Measurements from ENCODE around the gene CCDC186. TPM values are rescaled to one million over a fixed set of nuclear protein-coding genes. Genes with fewer than 3 reads are reported as not detected.
A peak's percentile ranks its signal among the peaks of the same experiment; 100 is the strongest.

Gene CCDC186
- 9.6 TPM for polyA plus RNA-seq (2013, experiment 1 of 2; ENCODE audit: insufficient read length)
- polyA plus RNA-seq (2013, experiment 2 of 2; ENCODE audit: insufficient read length) = 12.4 TPM

DNA sequence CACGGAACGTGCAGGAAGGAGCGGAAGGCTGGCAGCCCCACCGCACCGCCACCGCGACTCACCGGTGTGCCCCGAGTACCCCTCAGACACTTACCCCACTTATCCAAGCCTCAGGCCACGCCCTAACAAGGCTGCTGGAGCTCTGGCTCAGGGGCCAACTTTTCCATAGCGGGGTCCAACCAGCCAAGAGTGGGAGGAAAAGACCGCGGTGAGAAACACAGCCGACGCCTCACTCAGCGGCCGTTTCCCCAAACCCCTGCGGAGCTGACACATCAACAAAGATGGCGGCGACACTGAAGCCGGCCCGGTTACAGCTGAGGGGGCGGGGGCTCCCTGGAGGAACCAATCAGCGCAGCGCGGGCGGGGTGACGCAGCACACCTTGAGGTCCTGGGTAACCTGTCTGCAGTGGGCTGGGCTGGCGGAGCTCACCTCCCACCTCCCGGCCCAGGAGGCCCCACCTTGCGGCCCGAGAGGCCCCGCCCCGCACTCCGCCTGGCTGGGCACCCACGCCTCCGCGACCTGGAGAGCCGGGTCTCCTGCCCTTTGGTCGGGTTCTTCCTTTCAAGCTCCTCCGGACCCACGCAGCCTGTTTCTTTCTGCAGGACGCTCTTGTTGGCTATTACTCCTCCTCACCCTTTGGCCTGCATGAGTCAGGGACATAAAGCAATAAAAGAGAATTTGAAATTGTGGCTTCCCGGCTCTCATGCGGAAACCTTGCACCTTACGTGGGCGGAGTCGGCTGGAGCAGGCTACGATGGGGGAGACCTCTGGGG is at the start of gene CCDC186:
Gene CCDC186, minus strand, starts transcription at position 283 of the 774 bp plus-strand sequence. CDS start 10,935 bp downstream, outside the sequence.
- DNase-seq = peak; percentile 79

GRCh38 chr10:114223066-114223465 is 49.1 kb upstream of the CCDC186 start:
- DNase-seq = no peak

GRCh38 chr10:114221235-114221634 is 47.2 kb upstream of the CCDC186 start:
- DNase-seq = no peak

DNA sequence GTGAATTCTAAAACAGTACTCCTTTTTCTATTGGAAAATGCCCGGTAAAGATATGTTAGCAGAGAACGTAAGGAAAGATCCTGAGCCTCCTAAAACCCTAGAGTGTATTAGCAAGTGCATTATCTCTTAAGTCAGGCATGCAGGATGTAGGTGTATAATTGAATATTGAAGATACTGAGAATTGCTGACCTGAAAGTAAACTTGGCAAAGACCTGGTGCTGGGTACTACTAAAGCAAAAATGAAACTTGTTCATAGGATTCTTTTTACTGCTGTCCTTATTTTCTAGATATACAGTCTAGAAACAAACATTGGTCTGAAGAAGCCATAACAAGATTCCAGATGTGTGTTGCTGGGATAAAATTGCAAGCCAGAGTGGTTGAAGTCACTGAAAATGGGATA is 46.3 kb upstream of the CCDC186 start:
- no peak for DNase-seq

DNA sequence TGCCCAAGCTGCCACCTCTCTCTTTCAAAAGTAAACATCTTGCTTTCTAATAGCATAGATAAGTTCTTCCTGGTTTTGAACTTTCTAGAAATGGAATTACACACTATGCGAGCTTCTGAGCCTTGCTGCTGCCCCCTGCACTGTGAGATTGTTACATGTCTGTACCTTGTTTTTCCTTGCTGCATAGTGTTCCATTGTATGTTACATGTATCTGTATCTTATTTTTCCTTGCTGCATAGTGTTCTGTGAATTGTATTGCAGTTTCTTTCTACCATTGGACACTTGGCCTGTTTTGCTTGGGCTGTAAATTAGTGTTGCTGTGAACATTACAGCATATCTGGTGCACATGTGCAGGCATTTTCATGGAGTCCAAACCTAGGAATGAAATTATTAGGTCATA is 41.0 kb upstream of the CCDC186 start:
- no peak for DNase-seq

DNA sequence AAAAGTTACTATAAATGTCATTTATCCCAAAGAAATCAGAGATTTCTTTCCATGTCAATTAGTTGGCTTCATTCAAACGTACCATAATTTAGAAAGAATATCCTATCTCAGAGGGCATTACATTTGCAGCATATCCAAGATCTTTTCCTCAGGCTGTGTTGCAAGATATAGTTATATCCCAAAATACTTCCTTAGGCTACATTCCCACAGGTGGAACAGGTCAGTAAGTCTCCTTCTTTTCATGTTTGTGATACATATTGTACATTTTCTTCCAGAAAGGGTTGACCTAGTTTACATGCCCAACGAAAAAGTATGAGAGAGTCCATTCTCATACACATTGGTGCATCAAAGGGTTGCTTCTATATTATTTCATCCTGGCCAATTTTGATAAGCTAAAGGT is 38.1 kb upstream of the CCDC186 start:
- DNase-seq = no peak

- DNase-seq = no peak
Observed at GRCh38 chr10:114208351-114208750, 34.3 kb upstream of the CCDC186 start.

DNA sequence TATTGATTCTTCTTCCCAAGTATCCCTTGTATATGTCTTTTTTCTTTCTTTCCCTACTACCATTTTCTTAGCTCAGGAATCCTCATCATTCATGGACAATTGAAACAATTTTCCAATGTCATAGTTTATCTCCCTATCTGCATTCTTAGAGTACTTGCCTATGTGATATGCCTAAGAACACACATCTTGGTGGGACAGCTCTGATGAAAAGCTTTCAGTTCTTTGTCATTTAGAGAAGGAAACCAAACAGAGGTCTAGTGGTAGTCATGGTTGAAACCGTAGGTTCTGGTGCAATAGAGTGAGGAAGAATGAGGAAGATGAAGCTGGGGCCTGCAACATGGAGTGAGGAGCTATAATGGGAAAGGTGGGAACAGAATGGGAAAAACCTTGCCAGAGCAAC is 33.3 kb upstream of the CCDC186 start:
- no peak for DNase-seq

GRCh38 chr10:114206902-114207301 is 32.9 kb upstream of the CCDC186 start:
- no peak for DNase-seq

- no peak for DNase-seq
Observed at GRCh38 chr10:114202812-114203211, 28.8 kb upstream of the CCDC186 start.

DNA sequence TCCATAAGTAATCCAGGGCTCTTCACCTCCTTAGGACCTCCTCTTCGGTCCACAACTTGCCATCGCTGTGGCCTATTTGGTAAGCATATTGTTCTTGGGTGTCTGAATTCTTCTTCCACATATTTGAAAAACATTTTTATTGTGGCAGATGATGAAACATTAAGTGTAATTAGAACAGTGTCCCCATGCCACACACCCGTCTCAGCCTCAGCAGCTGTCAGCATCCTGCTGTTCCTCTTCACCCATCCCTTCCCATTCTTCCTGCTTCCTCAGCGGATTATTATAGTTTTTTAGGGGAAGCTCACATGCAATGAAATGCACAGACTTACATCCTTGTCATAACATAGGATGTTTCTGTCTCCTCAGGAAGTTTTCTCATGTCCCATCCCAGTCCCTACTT is 25.2 kb upstream of the CCDC186 start:
- DNase-seq = no peak

- DNase-seq = no peak
Observed at GRCh38 chr10:114195079-114195478, 21.1 kb upstream of the CCDC186 start.

- DNase-seq = no peak
Observed at GRCh38 chr10:114189700-114190099, 15.7 kb upstream of the CCDC186 start.

DNA sequence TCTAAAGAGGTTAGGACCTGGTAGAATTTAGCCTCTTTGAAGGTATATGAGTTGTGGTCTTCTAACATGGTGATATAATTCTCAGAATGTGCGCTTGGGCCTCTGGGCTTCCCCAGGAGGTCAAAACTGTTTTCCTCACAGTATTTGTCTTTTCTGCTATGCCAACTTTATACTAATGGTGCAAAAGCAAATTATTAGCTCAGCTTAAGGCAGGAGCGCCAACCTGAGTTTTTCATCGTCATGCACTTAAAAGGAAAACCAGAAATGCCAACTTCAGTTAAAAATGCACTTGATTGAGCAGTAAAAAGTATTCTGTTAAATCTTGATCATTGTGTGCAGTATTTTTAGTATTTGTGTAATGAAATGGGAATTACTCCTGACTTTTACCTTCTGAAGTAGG is 14.9 kb upstream of the CCDC186 start:
- DNase-seq = no peak

GRCh38 chr10:114188001-114188400 is 14.0 kb upstream of the CCDC186 start:
- no peak for DNase-seq

DNA sequence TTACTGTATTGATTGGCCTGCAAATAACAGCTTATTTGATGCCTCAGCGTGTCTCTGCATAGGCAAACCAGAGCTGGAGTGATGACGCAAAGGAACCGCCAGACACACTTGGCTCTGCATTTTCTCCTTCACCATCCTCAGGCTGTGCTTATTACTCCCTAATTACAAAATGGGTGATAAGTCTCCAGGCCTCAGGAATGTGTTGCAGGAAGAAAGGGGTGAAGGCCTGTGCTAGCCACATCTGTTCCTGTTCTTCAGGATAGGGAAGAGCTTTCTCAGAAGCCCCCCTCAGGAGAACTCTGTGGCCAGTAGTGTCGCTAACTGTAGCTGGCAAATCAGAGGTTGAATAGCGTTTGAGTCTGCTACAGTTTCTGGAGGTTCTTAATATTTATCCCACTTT is 10.3 kb upstream of the CCDC186 start:
- DNase-seq = no peak

GRCh38 chr10:114183563-114183962 is 9.6 kb upstream of the CCDC186 start:
- no peak for DNase-seq

DNA sequence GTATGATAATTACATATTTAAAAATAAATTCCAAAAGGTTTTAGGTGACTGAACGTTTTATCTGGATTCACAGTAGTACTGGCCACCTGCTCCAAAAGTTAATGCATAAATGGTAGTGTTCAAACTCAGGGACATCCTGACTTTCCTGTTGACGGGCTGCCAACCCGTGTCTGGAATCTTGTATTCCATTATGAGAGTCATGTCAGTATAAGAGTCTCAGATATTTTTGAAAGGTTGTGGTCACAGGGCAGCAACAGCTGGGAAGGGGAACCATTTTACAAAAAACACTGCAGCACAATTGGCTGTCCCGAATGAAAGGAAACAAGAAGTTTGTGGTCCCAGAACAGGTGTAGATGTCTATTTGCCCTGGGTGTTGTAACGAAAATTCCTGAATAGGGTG is 8.0 kb upstream of the CCDC186 start:
- DNase-seq = no peak

DNA sequence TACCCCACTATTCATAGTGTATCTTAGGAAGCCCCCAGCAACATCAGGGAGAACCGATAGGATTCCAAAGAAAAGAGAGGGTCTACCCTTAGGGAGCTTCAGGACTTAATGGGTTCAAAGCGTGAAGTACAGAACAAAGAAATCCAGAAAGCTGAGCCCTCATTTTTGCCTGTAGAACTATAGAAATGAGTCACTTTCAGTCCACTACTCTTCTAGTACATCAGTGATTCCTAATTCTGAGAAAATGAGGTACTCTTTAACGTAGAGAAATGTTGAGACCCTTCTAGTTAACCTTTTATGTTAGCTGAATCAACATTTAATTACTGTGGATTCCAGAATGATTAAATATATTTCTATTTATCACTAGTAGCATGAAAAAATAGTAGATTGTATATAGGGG is 6.9 kb upstream of the CCDC186 start:
- no peak for DNase-seq

DNA sequence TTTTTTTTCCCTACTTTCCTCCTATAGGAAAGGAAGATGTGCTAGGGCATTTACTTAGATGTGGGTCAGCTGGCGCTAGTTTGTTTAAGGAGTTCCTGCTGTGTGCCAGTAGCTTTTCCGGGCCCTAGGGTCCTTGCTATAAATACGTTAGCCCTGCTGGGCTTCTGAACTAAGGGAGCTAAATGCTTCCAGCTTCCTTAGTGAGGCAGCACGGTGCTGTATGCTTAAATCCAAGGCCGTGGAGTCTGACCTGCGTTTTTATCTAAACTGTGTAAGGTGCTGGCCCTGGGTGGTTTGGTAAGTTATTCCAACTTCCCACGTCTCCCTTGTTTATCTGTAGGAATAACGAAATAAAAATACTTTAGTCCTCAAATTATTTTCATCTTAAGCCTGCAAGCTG is 5.7 kb upstream of the CCDC186 start:
- DNase-seq = no peak

GRCh38 chr10:114179148-114179547 is 5.1 kb upstream of the CCDC186 start, which contains the start of gene TDRD1:
Gene TDRD1, plus strand, starts transcription at chr10:114179353. Its CDS starts 8,479 bp downstream, at chr10:114187832.
- no peak for DNase-seq

GRCh38 chr10:114176511-114176910 is 2.5 kb upstream of the CCDC186 start:
- DNase-seq = no peak

DNA sequence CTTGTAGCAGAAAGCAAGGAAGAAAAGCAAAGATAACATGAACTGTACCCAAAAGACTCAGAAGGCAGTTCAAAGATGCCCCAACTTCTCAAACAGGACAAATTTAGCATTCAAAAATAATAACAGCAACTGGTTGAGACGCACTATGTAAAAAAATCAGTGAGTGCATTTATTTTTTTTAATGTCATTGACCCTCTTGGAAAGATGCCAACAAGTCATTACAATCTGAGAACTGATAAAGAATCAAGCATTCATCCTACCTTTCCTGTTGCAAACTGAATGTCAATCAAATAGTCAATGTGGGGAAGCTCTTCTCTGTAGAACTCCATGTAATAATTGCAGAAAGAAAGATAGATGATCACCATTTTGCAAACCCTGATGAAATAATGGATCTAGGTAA is 1.7 kb upstream of the CCDC186 start:
- no peak for DNase-seq

- no peak for DNase-seq
Observed at GRCh38 chr10:114174695-114175188, 739 bp upstream of the CCDC186 start.

GRCh38 chr10:114173603-114173920 is 441 bp downstream of the CCDC186 start:
- no peak for DNase-seq
